HFF-Myc (cell line): ENCODE data around the gene AJM1.
A peak's percentile ranks its signal among the peaks of the same experiment; 100 is the strongest.

ENCODE experiments used
- DNase-seq: peaks from one replicate; pipeline ENCODE4 v3.0.0-alpha.2; 2011; ENCODE audit warnings: low read depth; ENCODE audit errors: extremely low read depth
- H3K4me3 ChIP-seq: replicated peaks from 2 replicates; pipeline ENCODE4 v1.5.1; 2011; ENCODE audit warnings: low read depth, mild to moderate bottlenecking, control low read depth, low read length
- TF ChIP-seq, protein P1 (sequence below): IDR thresholded peaks from 2 replicates; pipeline ENCODE4 v1.5.1; 2012; ENCODE audit warnings: mild to moderate bottlenecking, low read depth, low read length, control low read depth; ENCODE audit errors: missing control alignments

The AJM1 gene

DNA sequence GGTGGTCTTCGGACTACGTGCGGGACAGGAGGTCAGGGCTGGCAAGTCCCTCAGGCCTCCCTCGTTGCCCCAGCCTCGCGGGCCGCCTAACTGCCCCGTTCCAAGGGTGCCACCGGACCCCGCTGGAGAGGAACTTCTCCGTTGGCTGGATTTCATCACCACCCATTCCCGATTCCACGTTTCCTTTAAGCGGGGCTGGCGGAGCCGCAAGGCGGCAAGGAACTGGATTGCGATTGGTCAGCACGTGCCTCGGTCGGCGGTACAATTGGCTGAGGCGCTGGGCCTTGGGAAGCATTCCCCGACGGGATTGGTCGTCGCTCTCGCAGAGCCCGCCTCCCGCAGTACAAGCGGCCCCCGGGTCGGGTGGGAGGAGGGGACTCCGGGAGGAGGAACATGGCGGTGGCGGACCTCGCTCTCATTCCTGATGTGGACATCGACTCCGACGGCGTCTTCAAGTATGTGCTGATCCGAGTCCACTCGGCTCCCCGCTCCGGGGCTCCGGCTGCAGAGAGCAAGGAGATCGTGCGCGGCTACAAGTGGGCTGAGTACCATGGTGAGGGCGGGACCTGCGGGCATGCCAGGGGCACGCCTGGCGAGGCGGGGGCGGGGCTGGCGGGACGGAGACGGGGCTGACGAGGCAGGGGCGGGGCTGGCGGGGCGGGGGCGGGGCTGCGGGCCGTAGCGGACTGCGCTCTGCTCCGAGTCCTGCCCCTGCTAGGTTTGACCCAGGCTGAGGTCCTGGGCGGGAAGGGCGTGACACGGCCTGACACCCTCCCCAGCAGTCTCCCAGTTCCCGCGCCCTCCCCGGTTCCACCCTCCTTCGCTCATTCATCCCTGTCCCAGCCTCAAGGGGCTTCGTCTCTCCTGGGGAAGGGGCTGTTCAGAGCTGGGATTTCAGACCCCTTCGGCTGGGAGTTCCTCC, 7.0 kb downstream of the AJM1 start, which contains the start of gene PHPT1:
Gene PHPT1 (plus strand): TSS at position 372 of the 922 bp plus-strand sequence. CDS start 22 bp downstream, at position 394.
- peak; percentile 97 for DNase-seq
- H3K4me3 ChIP-seq: peak within 1 kb of the TSS; percentile 75
- TF ChIP-seq, protein P1, sequence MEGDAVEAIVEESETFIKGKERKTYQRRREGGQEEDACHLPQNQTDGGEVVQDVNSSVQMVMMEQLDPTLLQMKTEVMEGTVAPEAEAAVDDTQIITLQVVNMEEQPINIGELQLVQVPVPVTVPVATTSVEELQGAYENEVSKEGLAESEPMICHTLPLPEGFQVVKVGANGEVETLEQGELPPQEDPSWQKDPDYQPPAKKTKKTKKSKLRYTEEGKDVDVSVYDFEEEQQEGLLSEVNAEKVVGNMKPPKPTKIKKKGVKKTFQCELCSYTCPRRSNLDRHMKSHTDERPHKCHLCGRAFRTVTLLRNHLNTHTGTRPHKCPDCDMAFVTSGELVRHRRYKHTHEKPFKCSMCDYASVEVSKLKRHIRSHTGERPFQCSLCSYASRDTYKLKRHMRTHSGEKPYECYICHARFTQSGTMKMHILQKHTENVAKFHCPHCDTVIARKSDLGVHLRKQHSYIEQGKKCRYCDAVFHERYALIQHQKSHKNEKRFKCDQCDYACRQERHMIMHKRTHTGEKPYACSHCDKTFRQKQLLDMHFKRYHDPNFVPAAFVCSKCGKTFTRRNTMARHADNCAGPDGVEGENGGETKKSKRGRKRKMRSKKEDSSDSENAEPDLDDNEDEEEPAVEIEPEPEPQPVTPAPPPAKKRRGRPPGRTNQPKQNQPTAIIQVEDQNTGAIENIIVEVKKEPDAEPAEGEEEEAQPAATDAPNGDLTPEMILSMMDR: no peak

DNA sequence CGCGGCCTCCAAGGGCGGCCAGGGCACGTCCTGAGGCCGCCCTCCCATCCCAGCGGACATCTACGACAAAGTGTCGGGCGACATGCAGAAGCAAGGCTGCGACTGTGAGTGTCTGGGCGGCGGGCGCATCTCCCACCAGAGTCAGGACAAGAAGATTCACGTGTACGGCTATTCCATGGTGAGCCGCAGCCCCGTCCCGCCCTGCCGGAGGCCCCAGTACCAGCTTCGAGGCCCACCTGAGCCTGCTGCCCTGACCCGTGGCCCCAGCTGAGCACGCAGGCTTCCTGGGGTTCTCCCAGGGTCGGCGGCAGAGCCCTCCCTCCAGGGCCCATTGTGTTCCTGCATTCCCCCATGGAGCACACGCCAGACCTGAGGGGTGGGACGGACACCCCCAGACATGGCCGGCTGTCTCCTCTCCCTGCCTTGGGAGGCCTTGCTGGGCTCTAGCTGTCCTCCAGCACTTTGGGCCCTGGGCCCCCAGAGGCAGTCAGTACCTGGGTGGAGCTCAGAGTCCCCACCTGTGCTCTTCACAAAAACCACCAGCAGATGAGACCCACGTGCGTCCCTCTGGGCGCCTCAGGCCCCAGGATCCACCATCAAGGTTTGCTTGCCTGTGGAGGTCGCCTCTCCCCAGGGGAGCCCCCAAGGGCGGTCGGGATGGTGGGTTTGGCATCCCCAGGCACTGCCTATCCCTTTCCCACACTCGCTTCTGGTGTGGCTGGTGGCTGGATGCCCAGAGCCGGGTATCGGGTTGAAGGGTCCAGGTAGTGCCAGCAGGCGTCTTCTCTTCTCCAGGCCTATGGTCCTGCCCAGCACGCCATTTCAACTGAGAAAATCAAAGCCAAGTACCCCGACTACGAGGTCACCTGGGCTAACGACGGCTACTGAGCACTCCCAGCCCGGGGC, 7.9 kb downstream of the AJM1 start:
- no peak for DNase-seq
- H3K4me3 ChIP-seq: peak overlapping the region; percentile 75
- TF ChIP-seq, protein P1: no peak

- H3K4me3 ChIP-seq: no peak overlapping the region
- DNase-seq: no peak
- TF ChIP-seq, protein P1: no peak
Observed at GRCh38 chr9:136850866-136851775, 8.8 kb downstream of the AJM1 start.

DNA sequence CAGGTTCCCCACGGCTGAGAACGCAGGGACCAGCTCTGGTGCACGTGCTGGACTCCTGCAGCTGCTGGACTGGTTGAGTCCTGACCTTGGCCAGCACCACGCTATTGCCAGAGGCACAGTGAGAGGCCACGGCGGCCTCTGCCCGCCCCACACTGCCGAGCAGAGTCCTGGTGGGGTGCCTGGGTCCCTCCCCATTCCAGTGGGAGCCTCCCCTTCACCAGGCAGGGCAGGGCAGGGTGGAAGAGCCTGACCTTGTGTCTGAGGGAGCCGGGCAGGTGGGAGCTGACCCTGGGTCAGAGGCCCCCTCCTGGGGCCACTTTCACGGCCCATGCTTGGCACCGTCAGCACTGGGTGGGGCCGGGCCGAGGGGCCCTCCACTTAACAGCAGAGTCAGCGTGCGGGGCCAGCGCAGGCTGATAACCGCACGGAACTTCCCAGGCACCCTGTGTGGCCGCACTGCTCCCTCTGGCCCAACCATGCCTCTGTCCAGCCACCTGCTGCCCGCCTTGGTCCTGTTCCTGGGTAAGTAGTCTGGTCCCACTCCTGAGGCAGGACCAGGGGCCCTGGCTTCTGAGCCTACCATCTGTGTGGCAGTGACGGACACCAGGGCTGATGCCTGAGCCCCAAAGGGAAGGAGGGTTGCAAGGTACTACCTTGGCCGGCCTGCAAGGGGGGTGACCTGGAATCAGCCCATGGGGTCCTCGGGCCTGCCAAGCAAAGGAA, 9.8 kb downstream of the AJM1 start, which contains the start of gene MAMDC4:
Gene MAMDC4 (plus strand): TSS at position 406 of the 723 bp plus-strand sequence. CDS start 71 bp downstream, at position 477.
- DNase-seq: no peak
- TF ChIP-seq, protein P1: no peak
- H3K4me3 ChIP-seq: no peak within 1 kb of the TSS

DNA sequence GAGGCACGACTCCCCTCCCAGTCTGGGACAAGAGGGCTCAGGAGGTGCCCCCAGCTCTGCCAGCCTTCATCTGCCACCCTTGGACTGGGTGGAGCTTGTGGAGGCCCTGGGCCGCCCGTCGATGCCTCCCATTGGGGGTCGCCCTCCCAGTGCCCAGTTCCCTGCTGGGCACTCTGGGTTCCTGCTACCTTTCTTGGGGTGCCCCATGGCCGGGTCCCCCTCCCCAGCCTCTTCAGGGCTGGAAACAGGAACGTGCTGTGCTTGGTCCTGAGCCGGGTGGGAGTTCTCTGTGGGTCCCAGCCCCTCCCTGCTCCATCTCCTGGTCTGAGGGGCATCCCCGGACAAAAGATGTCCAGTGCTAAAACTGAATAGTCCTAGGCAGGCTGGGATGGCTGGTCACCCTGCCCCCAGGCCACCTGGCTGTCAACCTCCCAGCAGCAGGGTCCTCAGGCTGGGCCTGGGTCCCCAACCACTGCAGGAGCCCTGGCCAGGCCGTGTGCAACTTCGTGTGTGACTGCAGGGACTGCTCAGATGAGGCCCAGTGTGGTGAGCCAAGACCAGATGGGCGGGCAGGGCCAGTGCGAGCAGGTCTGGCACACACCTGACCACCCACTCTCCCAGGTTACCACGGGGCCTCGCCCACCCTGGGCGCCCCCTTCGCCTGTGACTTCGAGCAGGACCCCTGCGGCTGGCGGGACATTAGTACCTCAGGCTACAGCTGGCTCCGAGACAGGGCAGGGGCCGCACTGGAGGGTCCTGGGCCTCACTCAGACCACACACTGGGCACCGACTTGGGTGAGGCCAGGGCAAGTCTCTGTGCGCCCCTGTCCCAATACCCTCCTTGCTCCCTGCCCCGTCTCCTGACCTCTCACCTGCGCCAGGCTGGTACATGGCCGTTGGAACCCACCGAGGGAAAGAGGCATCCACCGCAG, 10.7 kb downstream of the AJM1 start:
- DNase-seq: no peak
- TF ChIP-seq, protein P1: no peak
- H3K4me3 ChIP-seq: no peak overlapping the region
